ENCODE data around the gene CCDC12. TPM values are rescaled to one million over a fixed set of nuclear protein-coding genes. Genes with fewer than 3 reads are reported as not detected.
A peak's percentile ranks its signal among the peaks of the same experiment; 100 is the strongest.

The CCDC12 gene
- total RNA-seq, 1 experiment from 2014 or later: 46.5 TPM

- no TSS peak for BruUV-seq (replicated peaks)
- H3K27ac ChIP-seq (ENCODE audit: low read depth, low read length): no peak overlapping the region
- intact Hi-C loops (cut with micrococcal nuclease): loop anchor here (1.0 to 5.0 kb wide), 2 partner anchors 75 to 399 kb away; no protein-coding TSS in a partner anchor
- no peak overlapping the region for H3K4me2 ChIP-seq (ENCODE audit: low read length)
- H3K36me3 ChIP-seq (ENCODE audit: control insufficient read depth in 1 of 2, insufficient read depth in 2 of 2, low read length in 2 of 2): peaks cover 32 to 58% of the 10 kb centered on the region in 2 experiments
- H3K4me1 ChIP-seq (ENCODE audit: control insufficient read depth in 1 of 2, insufficient read depth in 2 of 2, low read length in 2 of 2): no peaks in the 10 kb centered on the region
- H3K9ac ChIP-seq (ENCODE audit: low read length): no peak overlapping the region
- peaks cover 30% of the 10 kb centered on the region; the same call in 1 of the 2 replicates for H3K79me2 ChIP-seq (ENCODE audit: insufficient read depth, low read length)
- CTCF ChIA-PET: interaction anchor here (1.2 to 2.7 kb wide), 5 partner anchors 8 to 401 kb away, joined by 3 to 16 read pairs (median 4); partner anchors contain the start of gene NBEAL2
- H3K9me2 ChIP-seq (ENCODE audit: insufficient read depth): no peaks in the 10 kb centered on the region
- H2AFZ ChIP-seq (ENCODE audit: low read depth, low read length, poor library complexity, severe bottlenecking): no peak overlapping the region
- H4K20me1 ChIP-seq (ENCODE audit: insufficient read depth): no peaks in the 10 kb centered on the region
- TF ChIP-seq ZFX (IDR thresholded peaks at IDR 0.05) (no peak), REST (IDR thresholded peaks at IDR 0.05; ENCODE audit: low read depth) (no peak), EZH2phosphoT487 (IDR thresholded peaks at IDR 0.05; ENCODE audit: borderline replicate concordance) (no peak), SIN3A (IDR thresholded peaks at IDR 0.05; ENCODE audit: low read depth) (no peak), SP1 (IDR thresholded peaks at IDR 0.05; ENCODE audit: low read depth) (no peak), TCF7L2 (IDR thresholded peaks at IDR 0.05; ENCODE audit: borderline replicate concordance, extremely low read depth, insufficient read depth, insufficient read length) (no peak), POLR2A (IDR thresholded peaks at IDR 0.05; ENCODE audit: borderline replicate concordance, extremely low read depth, insufficient read depth, insufficient read length) (no peak)
- ATAC-seq: 0 out of 2 replicates have a peak, but pooled peaks have one; percentile 8
- RAD21 ChIA-PET (ENCODE audit: low non-redundant PET in 1 of 2, low total read pairs in 2 of 2, uncharacterized antibody in 2 of 2, unreplicated experiment in 2 of 2): interaction anchor here in 1 of 2 experiments (0.9 kb wide), 1 partner anchor 24 kb away, joined by 3 read pairs; no protein-coding TSS in a partner anchor
- no peaks in the 10 kb centered on the region for H3K27me3 ChIP-seq (ENCODE audit: insufficient read depth, low read length)
- DNase-seq (ENCODE audit: low read depth, low spot score): no peak
- no peak overlapping the region for H3K4me3 ChIP-seq (replicated peaks in 1 of 2; ENCODE audit: low read depth in 1 of 2, low read length in 2 of 2)
- no peaks in the 10 kb centered on the region for H3K9me3 ChIP-seq (ENCODE audit: control insufficient read depth in 1 of 2, insufficient read depth in 1 of 2, low read depth in 1 of 2, low read length in 2 of 2)
- POLR2A ChIA-PET: no interaction called here
These were observed 53.5 kb downstream of the CCDC12 start for GRCh38 chr3:46922871-46923558.
